Measurements from ENCODE around the gene CCDC33.

GRCh38 chr15:74208901-74209559 lies 27.1 kb upstream of the CCDC33 start:
- TF ChIP-seq POLR2A (IDR thresholded peaks at IDR 0.05; ENCODE audit: low read depth, low read length), result no peak
- TF ChIP-seq ZBED1 (IDR thresholded peaks at IDR 0.05; ENCODE audit: borderline replicate concordance), result no peak

All from GM12878 (cell line).